Ectodermal cell (in vitro differentiated cells): Measurements from ENCODE around the gene PSMD11.

ENCODE experiments used
- H3K27ac ChIP-seq: 2 replicates; pipeline ENCODE4 v1.7.0; 2013; ENCODE audit warnings: mild to moderate bottlenecking, low read depth, low read length; ENCODE audit not compliant: insufficient read depth, poor library complexity, severe bottlenecking
- H3K27me3 ChIP-seq: 2 replicates; pipeline ENCODE4 v1.7.0; 2013; ENCODE audit warnings: mild to moderate bottlenecking, low read length; ENCODE audit not compliant: insufficient read depth, control insufficient read depth, poor library complexity, severe bottlenecking
- H3K36me3 ChIP-seq: one replicate; pipeline ENCODE4 v1.7.0; 2013; ENCODE audit warnings: low read length; ENCODE audit not compliant: control insufficient read depth, insufficient read depth
- H3K4me1 ChIP-seq: one replicate; pipeline ENCODE4 v1.7.0; 2013; ENCODE audit warnings: low read length; ENCODE audit not compliant: control insufficient read depth, insufficient read depth
- H3K4me3 ChIP-seq: 2 replicates; pipeline ENCODE4 v1.7.0; 2013; ENCODE audit warnings: low read depth, low read length, control low read depth; ENCODE audit not compliant: insufficient read depth
- H3K9me3 ChIP-seq: 2 replicates; pipeline ENCODE4 v1.7.0; 2013; ENCODE audit warnings: mild to moderate bottlenecking, low read length, moderate library complexity; ENCODE audit not compliant: control insufficient read depth
- WGBS, 2 experiments: methylation state at CpG; one replicate each; pipeline ENCODE4 v1.1.7; 2013; ENCODE audit warnings: missing lambda C conversion rate in 2 of 2; 5-methylcytosine and 5-hydroxymethylcytosine counted together

PSMD11 gene

DNA sequence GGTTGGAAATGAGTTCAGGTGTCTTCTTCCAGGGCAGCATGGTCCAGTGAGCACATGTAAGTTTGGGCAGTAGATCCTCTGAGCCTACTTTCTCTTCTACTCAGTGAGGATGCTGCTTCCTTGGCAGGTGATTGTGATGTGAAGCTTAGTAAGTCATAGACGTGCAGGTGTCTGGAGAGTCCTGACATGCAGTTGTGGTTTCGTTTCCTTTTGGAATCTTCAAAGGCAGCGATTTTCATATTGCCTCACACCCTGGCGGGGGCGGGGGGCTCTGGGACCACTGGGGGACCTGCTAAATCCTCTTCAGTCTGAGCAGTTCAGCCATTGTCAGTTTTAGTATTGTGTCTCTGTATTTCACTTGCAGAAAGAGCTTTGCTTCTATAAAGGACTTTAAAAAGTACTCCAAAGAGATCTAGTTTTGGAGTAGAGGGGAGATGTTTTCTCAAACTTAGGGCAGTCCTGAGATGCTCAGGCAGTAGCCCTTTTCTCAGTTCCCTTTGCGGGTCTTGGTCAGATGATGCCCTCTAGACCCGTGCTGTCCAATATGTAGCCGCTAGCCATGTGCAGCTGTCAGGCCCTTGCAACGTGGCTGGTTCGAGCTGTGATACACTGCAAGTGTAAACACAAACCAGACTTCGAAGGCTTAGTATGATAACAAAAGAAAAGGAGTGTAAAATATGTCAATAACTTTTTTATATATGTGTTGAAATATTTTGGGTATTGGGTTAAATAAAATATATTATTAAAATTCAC, 38.4 kb downstream of the PSMD11 start:
- Histone ChIP-seq H3K4me3 (no peak overlapping the region), H3K36me3 (peaks cover 21% of the 10 kb centered on the region), H3K4me1 (peaks cover 17% of the 10 kb centered on the region), H3K27ac (peak overlapping the region; percentile 21), H3K9me3 (no peaks in the 10 kb centered on the region), H3K27me3 (no peaks in the 10 kb centered on the region)
- 92 to 93% methylated on average over 11 of the region's 11 CpGs for WGBS, 2 experiments

DNA sequence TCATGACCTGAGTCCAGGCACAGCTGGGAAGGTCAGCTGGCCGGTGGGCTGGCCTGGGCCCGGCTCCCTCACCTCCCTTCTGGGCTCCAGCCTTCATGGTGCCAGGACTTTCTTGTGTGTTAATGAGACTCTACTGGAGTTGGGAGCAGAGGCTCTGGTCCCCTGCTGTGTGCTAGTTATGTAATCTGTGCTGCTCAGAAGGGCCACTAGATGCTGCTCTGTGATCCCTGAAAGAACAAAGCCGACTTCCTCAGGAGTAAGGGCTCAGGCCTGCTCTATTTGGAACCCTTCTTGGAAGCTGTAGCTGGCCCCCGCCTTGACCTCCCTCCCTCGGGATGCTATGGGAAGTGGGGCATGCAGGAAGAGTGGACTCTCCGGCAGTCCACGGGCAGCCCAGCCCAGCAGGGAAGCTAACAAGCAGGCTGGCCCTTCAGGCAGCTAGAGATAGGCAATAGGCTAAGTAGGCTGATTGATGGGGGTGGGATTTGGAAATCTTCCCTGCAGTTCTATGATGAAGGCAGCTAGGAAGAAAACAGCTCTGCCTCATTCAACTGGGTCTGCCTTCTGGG, 39.2 kb downstream of the PSMD11 start:
- Histone ChIP-seq H3K27me3 (no peaks in the 10 kb centered on the region), H3K27ac (peak overlapping the region; percentile 52), H3K9me3 (no peaks in the 10 kb centered on the region), H3K4me3 (no peak overlapping the region), H3K36me3 (peaks cover 19% of the 10 kb centered on the region), H3K4me1 (peaks cover 23% of the 10 kb centered on the region)
- 10 to 12% methylated on average over 7 of the region's 7 CpGs for WGBS, 2 experiments

DNA sequence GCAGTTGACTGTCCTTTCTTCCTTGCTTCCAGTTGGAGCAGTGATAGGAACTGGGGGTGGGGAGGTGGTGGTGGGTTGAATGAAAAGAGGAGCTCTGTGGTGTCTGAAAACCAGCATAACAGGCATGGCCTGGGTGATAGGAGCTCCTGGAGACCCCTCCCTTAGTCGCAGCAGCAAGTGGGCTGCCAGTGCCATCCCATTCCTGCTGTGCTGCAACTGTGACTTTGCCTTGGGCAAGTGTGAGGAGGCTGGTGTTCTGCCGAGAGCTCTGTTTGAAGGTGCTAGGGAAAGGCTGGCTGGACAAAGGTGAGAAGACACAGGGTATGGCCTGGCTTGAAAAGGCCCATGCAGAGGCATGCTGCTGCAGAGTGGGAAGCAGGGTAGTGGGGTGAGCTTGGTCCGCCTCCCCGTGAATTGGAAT, 39.7 kb downstream of the PSMD11 start:
- peak overlapping the region; percentile 52 for H3K27ac ChIP-seq
- H3K36me3 ChIP-seq: peaks cover 21% of the 10 kb centered on the region
- 61 to 65% methylated on average over 4 of the region's 4 CpGs for WGBS, 2 experiments
- H3K4me3 ChIP-seq: no peak overlapping the region
- H3K27me3 ChIP-seq: no peaks in the 10 kb centered on the region
- H3K9me3 ChIP-seq: no peaks in the 10 kb centered on the region
- H3K4me1 ChIP-seq: peaks cover 25% of the 10 kb centered on the region

DNA sequence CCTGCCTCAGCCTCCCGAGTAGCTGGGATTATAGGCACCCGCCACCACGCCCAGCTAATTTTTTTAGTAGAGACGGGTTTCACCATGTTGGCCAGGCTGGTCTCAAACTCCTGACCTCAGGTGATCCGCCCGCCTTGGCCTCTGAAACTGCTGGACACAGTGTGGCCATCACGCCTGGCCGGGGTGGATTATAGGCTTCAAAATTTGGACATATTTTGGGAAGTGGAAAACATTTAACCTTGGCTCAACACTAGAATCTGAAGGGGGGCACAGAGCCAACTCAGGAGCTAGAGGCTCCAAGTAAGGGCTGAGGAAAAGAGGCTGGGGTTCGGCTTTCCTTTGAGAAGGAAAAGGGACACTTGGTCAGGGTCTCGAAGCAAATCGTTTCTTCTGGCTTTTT, 40.3 kb downstream of the PSMD11 start:
- H3K27me3 ChIP-seq: no peaks in the 10 kb centered on the region
- 94 to 95% methylated on average over 11 of the region's 11 CpGs for WGBS, 2 experiments
- H3K9me3 ChIP-seq: no peaks in the 10 kb centered on the region
- H3K27ac ChIP-seq: no peak overlapping the region
- H3K36me3 ChIP-seq: peaks cover 21% of the 10 kb centered on the region
- no peak overlapping the region for H3K4me3 ChIP-seq
- peaks cover 31% of the 10 kb centered on the region for H3K4me1 ChIP-seq

DNA sequence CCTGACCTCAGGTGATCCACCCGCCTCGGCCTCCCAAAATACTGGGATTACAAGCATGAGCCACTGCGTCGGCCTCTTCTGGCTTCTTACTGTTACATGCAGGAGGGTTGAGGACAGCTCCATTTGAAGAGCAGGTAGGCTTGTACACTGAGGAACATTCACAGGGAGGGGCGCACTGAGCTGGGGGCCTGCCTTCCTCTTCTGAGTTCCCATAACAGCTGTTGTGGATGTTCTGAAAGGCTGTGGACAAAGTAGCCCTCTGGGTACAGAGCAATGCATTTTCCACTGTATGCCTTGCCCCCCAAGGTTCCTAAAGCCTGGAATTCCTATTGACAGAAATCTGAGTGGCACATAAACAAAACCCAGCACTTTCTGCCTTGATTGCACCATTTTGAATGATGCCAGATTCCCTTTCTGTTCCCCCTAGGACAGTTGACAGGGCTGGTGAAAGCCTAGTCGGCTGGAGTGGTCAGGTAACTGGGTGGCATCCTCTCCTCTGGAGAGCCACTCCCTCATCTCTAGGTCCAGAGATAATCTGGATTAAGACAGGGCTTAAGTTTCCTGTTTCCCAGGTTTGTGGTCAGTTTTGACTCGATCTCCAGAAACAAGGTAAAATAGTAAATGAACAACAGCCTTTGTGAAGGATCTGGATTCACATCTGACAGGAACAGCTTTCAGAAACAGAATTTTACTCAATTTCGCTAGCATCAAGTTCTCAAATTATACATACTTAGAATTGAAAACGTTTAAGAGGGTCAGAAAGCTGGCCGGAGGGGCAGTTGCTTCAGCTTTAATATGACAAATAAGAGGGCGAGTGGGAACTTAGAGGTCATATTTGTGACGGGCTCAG, 41.2 kb downstream of the PSMD11 start:
- WGBS, 2 experiments: 85 to 87% methylated on average over 12 of the region's 12 CpGs
- Histone ChIP-seq H3K4me3 (peak overlapping the region; percentile 41), H3K4me1 (peaks cover 34% of the 10 kb centered on the region), H3K27ac (peak overlapping the region; percentile 76), H3K9me3 (no peaks in the 10 kb centered on the region), H3K27me3 (no peaks in the 10 kb centered on the region), H3K36me3 (peaks cover 17% of the 10 kb centered on the region)

DNA sequence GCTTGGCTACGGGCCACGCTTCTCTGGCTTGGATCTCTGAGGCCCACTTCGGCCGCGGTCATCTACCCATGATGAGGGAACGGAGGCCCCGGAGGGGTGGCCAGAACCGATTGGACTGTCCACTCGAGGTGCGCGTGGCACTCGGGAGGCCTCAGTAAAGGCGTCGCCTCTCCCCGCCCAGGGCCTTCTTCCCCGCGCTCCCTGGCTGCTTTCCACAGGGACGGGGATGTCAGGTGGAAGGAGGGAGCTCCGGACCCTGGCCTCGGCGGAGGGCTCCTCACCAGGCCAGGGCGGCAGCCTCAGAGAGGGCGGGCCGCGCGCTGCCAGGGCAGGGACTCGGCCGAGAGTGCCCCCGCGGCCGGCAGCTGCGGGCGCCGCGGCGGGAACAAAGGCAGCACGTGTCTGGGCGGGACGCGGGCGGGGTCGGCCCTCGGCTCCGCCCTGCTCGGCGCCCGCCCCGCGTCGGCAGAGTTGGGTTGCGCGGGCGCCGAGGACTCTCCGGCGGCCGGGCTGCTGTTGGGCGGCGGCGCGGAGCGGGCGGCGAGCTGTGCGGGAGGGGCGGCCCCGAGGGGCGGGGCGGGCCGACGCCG, 41.9 kb downstream of the PSMD11 start:
- no peaks in the 10 kb centered on the region for H3K9me3 ChIP-seq
- no peaks in the 10 kb centered on the region for H3K27me3 ChIP-seq
- WGBS, 2 experiments: 14 to 15% methylated on average over 72 of the region's 72 CpGs
- peak overlapping the region; percentile 41 for H3K4me3 ChIP-seq
- peaks cover 37% of the 10 kb centered on the region for H3K4me1 ChIP-seq
- peaks cover 14% of the 10 kb centered on the region for H3K36me3 ChIP-seq
- H3K27ac ChIP-seq: peak overlapping the region; percentile 76

DNA sequence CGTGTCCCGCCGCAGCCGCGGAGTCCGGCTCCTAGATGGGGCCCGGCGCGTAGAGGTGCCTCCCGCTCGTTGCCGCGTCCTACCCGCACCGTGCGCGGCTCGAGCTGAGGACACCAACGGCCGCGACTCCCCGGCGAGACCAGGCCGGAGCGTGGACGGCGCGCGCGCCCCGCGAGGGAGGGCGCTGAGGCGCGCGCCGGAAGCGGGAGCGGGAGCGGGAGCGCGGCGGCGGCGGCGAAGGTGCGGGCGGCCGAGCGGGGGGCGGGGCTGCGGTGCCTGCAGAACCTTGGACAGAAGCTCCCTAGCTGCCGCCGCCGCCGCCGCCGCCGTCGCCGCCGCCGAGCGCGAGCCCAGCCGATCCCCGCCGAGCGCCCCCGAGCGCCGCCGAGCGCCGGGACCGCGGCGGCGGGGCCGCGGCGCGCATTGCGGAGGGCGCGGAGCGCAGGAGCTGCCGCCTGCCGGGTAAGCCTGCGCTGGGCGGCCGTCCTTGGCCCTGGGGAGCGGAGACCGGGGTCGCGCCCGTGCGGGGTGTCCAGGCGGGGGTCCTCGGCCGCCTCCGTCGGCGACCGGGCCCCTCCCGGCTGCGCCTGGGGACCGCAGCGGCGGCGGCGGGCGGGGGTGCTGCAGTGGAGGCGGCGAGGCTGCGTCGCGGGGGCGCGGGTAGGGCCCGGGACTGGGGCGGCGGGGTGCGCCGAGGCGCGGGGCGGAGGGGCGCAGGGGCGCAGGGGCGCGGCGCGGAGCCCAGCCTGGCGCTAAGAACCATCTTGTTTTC, 42.6 kb downstream of the PSMD11 start, which contains the start of gene CDK5R1:
Gene CDK5R1 (plus strand): TSS at position 293 of the 772 bp plus-strand sequence. CDS start 628 bp downstream, outside the sequence.
- no peaks in the 10 kb centered on the region for H3K9me3 ChIP-seq
- WGBS, 2 experiments: 0% methylated on average over 135 of the region's 135 CpGs
- peak within 1 kb of the TSS; percentile 64 for H3K4me3 ChIP-seq
- H3K27me3 ChIP-seq: no peaks in the 10 kb centered on the region
- peaks cover 42% of the 10 kb centered on the region for H3K4me1 ChIP-seq
- H3K36me3 ChIP-seq: peaks cover 7% of the 10 kb centered on the region
- peak within 1 kb of the TSS; percentile 76 for H3K27ac ChIP-seq

DNA sequence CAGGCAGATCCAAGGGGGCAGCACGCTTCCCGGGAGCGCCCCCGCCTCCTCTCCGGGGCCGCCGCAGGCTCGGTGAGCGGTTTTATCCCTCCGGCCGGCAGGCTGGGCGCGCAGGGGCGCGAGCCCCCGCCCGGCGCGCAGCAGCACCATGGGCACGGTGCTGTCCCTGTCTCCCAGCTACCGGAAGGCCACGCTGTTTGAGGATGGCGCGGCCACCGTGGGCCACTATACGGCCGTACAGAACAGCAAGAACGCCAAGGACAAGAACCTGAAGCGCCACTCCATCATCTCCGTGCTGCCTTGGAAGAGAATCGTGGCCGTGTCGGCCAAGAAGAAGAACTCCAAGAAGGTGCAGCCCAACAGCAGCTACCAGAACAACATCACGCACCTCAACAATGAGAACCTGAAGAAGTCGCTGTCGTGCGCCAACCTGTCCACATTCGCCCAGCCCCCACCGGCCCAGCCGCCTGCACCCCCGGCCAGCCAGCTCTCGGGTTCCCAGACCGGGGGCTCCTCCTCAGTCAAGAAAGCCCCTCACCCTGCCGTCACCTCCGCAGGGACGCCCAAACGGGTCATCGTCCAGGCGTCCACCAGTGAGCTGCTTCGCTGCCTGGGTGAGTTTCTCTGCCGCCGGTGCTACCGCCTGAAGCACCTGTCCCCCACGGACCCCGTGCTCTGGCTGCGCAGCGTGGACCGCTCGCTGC, 43.3 kb downstream of the PSMD11 start:
- H3K27ac ChIP-seq: no peak overlapping the region
- H3K36me3 ChIP-seq: peaks cover 2% of the 10 kb centered on the region
- 31% methylated on average over 59 of the region's 59 CpGs for WGBS, 2 experiments
- no peaks in the 10 kb centered on the region for H3K27me3 ChIP-seq
- H3K4me3 ChIP-seq: peak overlapping the region; percentile 64
- no peaks in the 10 kb centered on the region for H3K9me3 ChIP-seq
- peaks cover 42% of the 10 kb centered on the region for H3K4me1 ChIP-seq

DNA sequence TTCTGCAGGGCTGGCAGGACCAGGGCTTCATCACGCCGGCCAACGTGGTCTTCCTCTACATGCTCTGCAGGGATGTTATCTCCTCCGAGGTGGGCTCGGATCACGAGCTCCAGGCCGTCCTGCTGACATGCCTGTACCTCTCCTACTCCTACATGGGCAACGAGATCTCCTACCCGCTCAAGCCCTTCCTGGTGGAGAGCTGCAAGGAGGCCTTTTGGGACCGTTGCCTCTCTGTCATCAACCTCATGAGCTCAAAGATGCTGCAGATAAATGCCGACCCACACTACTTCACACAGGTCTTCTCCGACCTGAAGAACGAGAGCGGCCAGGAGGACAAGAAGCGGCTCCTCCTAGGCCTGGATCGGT, 43.9 kb downstream of the PSMD11 start:
- H3K27me3 ChIP-seq: no peaks in the 10 kb centered on the region
- H3K36me3 ChIP-seq: peaks cover 2% of the 10 kb centered on the region
- H3K4me3 ChIP-seq: peak overlapping the region; percentile 64
- H3K4me1 ChIP-seq: peaks cover 42% of the 10 kb centered on the region
- WGBS, 2 experiments: 88 to 91% methylated on average over 16 of the region's 16 CpGs
- H3K9me3 ChIP-seq: no peaks in the 10 kb centered on the region
- no peak overlapping the region for H3K27ac ChIP-seq
